HL-60 (cell line): ENCODE data around the gene TBL1X.

ENCODE experiments used
- CTCF ChIP-seq: IDR thresholded peaks from one replicate; pipeline ENCODE4 v1.5.1; 2011; ENCODE audit warnings: low read length, control low read depth, inconsistent platforms; ENCODE audit not compliant: insufficient read depth
- POLR2AphosphoS5 ChIP-seq: IDR thresholded peaks from 2 replicates; pipeline ENCODE4 v1.6.1; 2012; ENCODE audit warnings: low read depth
- REST ChIP-seq: IDR thresholded peaks from 2 replicates; pipeline ENCODE4 v1.6.1; 2012; ENCODE audit warnings: low read depth; ENCODE audit not compliant: insufficient replicate concordance
- SPI1 ChIP-seq: IDR thresholded peaks from 2 replicates; pipeline ENCODE4 v1.6.1; 2012; ENCODE audit warnings: low read depth, mild to moderate bottlenecking, borderline replicate concordance

- TF ChIP-seq POLR2AphosphoS5 (no peak), CTCF (no peak), REST (no peak), SPI1 (no peak)
Measured at GRCh38 chrX:9515973-9516538, 51.2 kb downstream of the TBL1X start.
